ENCODE data around the gene EXOC4. TPM values are rescaled to one million over a fixed set of nuclear protein-coding genes. Genes with fewer than 3 reads are reported as not detected.

Gene EXOC4
- total and polyA plus RNA-seq, 2 of the 13 experiments (the other 11 are each of a cell fraction or from before 2014, with no cell fraction given), result 22.5 to 39.0 TPM

DNA sequence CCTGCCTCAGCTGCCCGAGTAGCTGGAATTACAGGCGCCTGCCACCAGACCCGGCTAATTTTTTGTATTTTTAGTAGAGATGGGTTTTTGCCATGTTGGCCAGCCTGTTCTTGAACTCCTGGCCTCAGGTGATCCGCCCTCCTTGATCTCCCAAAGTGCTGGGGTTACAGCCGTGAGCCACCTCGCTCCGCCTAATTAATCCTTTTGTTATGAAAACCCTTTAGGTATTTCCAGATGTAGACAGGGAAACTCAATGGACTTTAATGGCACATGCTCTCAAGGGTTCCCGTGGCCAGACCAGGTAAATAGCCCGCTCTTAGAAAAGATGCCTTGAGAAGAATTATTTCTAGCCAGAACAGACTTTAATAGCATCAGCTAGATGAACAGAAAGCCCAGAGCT, 19.7 kb upstream of the EXOC4 start (continued):
- TF ChIP-seq NFE2 (CRISPR knock-in tag; IDR thresholded peaks at IDR 0.05), result no peak
- TF ChIP-seq ZNF816 (CRISPR knock-in tag; IDR thresholded peaks at IDR 0.05; ENCODE audit: borderline replicate concordance), result no peak

DNA sequence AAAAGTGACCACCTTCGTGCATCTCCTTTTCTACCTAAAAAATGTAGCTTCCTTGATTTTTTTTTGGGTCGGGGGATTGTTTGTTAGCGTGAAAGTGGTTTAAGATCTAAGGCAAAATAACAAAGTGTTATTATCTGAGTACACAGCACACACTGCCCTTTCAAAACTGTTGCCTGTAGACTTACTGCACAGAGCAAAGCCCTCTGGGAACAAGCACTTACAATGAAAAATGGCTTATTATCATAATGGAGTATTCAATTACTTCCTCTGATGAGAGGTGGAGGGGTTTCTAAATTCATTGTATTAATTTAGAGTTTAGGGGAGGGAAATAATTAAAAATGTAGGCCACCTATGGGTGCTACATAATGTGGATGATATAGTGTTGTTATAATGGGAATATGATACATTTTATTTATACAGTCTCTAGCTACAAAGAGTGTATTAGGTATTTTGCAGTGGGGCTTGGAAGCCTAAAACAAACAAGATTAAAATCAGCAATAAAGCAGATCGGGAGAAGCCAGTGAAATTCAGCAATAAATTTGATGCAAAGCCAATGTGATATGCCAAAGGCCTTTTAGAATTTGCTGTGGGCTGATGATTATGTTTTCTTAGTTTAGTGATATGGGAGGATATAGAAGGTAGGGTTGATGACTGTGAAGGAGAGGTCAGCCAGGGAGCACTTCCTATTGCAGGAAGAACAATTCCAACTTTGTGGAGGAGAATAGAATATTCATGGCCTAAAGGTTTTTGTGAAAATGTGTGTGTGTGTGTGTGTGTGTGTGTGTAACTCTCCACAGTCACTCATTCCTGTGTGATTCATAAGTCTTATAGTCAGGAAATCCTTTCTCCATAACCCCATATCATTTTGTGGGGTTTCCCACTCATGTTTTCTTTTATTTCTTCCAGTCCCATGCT, 17.7 kb upstream of the EXOC4 start:
- no peak overlapping the region for H3K4me3 ChIP-seq (replicated peaks in 1 of 3; ENCODE audit: insufficient read depth in 1 of 3, low read depth in 2 of 3, low read length in 3 of 3)
- no peaks in the 10 kb centered on the region for H4K20me1 ChIP-seq (ENCODE audit: insufficient read depth, low read length)
- ATAC-seq (no peak), DNase-seq (ENCODE audit: low spot score) (no peak), FAIRE-seq (no peak)
- BruUV-seq (replicated peaks), result no TSS peak
- CTCF ChIA-PET (ENCODE audit: low intra/inter-chr PET ratio, low total read pairs), result no interaction called here
- 4% methylated on average over 4 of the region's 4 CpGs for WGBS (ENCODE audit: low lambda C conversion rate)
- POLR2A ChIA-PET, result no interaction called here
- no peak overlapping the region for H3K27ac ChIP-seq (ENCODE audit: extremely low read length, insufficient read depth, low read length)
- no peaks in the 10 kb centered on the region for H3K9me3 ChIP-seq (ENCODE audit: low read length)
- 0 out of 5 replicates have a peak, but pooled peaks cover 0 to 3% of the 10 kb centered on the region in 2 experiments for H3K27me3 ChIP-seq (ENCODE audit: control insufficient read depth in 1 of 2, insufficient read depth in 2 of 2, low read length in 2 of 2)
- no peak overlapping the region for H3K9ac ChIP-seq (ENCODE audit: insufficient read depth, low read depth, low read length)
- no peak for TF ChIP-seq ATF7-NPFF (CRISPR knock-in tag; IDR thresholded peaks at IDR 0.05; ENCODE audit: low read depth)
- no peak for TF ChIP-seq MAF1 (CRISPR knock-in tag; IDR thresholded peaks at IDR 0.05; ENCODE audit: borderline replicate concordance)
- TF ChIP-seq ZNF546 (CRISPR knock-in tag; conservative IDR thresholded peaks at IDR 0.05), result no peak
- no peak for TF ChIP-seq ZSCAN22 (CRISPR knock-in tag; IDR thresholded peaks at IDR 0.05)
- no peak for TF ChIP-seq ZNF329 (CRISPR knock-in tag; IDR thresholded peaks at IDR 0.05; ENCODE audit: low read depth)
- TF ChIP-seq, protein P1, sequence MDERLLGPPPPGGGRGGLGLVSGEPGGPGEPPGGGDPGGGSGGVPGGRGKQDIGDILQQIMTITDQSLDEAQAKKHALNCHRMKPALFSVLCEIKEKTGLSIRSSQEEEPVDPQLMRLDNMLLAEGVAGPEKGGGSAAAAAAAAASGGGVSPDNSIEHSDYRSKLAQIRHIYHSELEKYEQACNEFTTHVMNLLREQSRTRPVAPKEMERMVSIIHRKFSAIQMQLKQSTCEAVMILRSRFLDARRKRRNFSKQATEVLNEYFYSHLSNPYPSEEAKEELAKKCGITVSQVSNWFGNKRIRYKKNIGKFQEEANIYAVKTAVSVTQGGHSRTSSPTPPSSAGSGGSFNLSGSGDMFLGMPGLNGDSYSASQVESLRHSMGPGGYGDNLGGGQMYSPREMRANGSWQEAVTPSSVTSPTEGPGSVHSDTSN (CRISPR knock-in tag; IDR thresholded peaks at IDR 0.05), result no peak
- TF ChIP-seq, protein P2, sequence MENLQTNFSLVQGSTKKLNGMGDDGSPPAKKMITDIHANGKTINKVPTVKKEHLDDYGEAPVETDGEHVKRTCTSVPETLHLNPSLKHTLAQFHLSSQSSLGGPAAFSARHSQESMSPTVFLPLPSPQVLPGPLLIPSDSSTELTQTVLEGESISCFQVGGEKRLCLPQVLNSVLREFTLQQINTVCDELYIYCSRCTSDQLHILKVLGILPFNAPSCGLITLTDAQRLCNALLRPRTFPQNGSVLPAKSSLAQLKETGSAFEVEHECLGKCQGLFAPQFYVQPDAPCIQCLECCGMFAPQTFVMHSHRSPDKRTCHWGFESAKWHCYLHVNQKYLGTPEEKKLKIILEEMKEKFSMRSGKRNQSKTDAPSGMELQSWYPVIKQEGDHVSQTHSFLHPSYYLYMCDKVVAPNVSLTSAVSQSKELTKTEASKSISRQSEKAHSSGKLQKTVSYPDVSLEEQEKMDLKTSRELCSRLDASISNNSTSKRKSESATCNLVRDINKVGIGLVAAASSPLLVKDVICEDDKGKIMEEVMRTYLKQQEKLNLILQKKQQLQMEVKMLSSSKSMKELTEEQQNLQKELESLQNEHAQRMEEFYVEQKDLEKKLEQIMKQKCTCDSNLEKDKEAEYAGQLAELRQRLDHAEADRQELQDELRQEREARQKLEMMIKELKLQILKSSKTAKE (CRISPR knock-in tag; IDR thresholded peaks at IDR 0.05; ENCODE audit: borderline replicate concordance), result no peak
- no peak for TF ChIP-seq ZNF256 (CRISPR knock-in tag; conservative IDR thresholded peaks at IDR 0.05)
- no peak for TF ChIP-seq ZNF263 (CRISPR knock-in tag; IDR thresholded peaks at IDR 0.05)
- no peak for TF ChIP-seq RXRA (CRISPR knock-in tag; IDR thresholded peaks at IDR 0.05)
- no peak overlapping the region for H3K4me2 ChIP-seq (ENCODE audit: low read depth, low read length)
- no peaks in the 10 kb centered on the region for H3K4me1 ChIP-seq (ENCODE audit: insufficient read depth, low read length)
- no peaks in the 10 kb centered on the region for H3K36me3 ChIP-seq (replicated peaks in 1 of 2; ENCODE audit: control insufficient read depth in 1 of 2, insufficient read depth in 2 of 2, low read length in 2 of 2)
- in situ Hi-C loops (cut with HindIII; ENCODE audit: extremely low pct_ligation_motif_present, low pct_unique_long_range_greater_than_20kb), result no loop called here
- intact Hi-C loops (cut with micrococcal nuclease; ENCODE audit: unreplicated experiment), result loop anchor here (10.0 kb wide), 2 partner anchors 110 to 520 kb away; no protein-coding TSS in a partner anchor
- H3K79me2 ChIP-seq (ENCODE audit: insufficient read depth, low read length), result no peaks in the 10 kb centered on the region
- H2AFZ ChIP-seq (ENCODE audit: low read length), result no peak overlapping the region

Measured in HepG2 (cell line).